ENCODE results near the gene SPAG5. TPM values are rescaled to one million over a fixed set of nuclear protein-coding genes. Genes with fewer than 3 reads are reported as not detected.

Gene SPAG5
- total and polyA plus RNA-seq, 9 of the 15 experiments (the other 6 are each of a cell fraction or from before 2014, with no cell fraction given), result 94.4 to 286 (median 151) TPM

- TF ChIP-seq ZNF280A (IDR thresholded peaks at IDR 0.05; ENCODE audit: low read depth, partially characterized antibody) (no peak), MYNN (IDR thresholded peaks at IDR 0.05) (0 out of 2 replicates have a peak, but pooled peaks have one; percentile 32), MYNN (CRISPR knock-in tag; IDR thresholded peaks at IDR 0.05) (no peak), CBX8 (IDR thresholded peaks at IDR 0.05; ENCODE audit: borderline replicate concordance, extremely low read depth, low read depth, low read length, poor library complexity, severe bottlenecking) (no peak), CREB1 (IDR thresholded peaks at IDR 0.05) (peak; percentile 47), CREB1 (CRISPR knock-in tag; IDR thresholded peaks at IDR 0.05) (peak; percentile 72; the same call in 1 of the 2 replicates), REST (IDR thresholded peaks at IDR 0.05; ENCODE audit: borderline replicate concordance) (no peak), REST (CRISPR knock-in tag; IDR thresholded peaks at IDR 0.05; ENCODE audit: low read depth) (peak; percentile 28; the same call in 1 of the 2 replicates), ZFPM2 (CRISPR knock-in tag; IDR thresholded peaks at IDR 0.05) (0 out of 2 replicates have a peak, but pooled peaks have one; percentile 65), UBTF (IDR thresholded peaks at IDR 0.05; ENCODE audit: borderline replicate concordance in 1 of 2, low read depth in 2 of 2, low read length in 2 of 2) (peak in 1 of 2 experiments; percentile 81; a peak in 2 of 4 replicates), EWSR1 (IDR thresholded peaks at IDR 0.05; ENCODE audit: borderline replicate concordance, low read depth, partially characterized antibody) (no peak), FOXK2 (conservative IDR thresholded peaks at IDR 0.05 in 1 of 2, IDR thresholded peaks at IDR 0.05 in 1 of 2; ENCODE audit: low read depth in 2 of 2) (peak; percentile 50 to 84; a peak in 3 of 4 replicates)
Observed at GRCh38 chr17:28599311-28600184, 723 bp upstream of the SPAG5 start (continued).

Data from K562 (cell line).